H1 (cell line): ENCODE measurements around the gene B4GALNT1. TPM values are rescaled to one million over a fixed set of nuclear protein-coding genes. Genes with fewer than 3 reads are reported as not detected.

Experiments
- BACH1 ChIP-seq: IDR thresholded peaks from 2 replicates; pipeline ENCODE4 v1.6.1; 2012; ENCODE audit warnings: low read length, improper control_type of control experiment
- BRCA1 ChIP-seq: IDR thresholded peaks from 2 replicates; pipeline ENCODE4 v1.6.1; 2012; ENCODE audit warnings: low read depth, low read length, improper control_type of control experiment
- CHD1 ChIP-seq: IDR thresholded peaks from 2 replicates; pipeline ENCODE4 v1.6.1; 2012; ENCODE audit warnings: low read depth, low read length, improper control_type of control experiment
- CREB1 ChIP-seq: IDR thresholded peaks from 2 replicates; pipeline ENCODE4 v1.6.1; 2012; ENCODE audit warnings: inconsistent platforms
- EP300 ChIP-seq, 2 experiments: IDR thresholded peaks; 1 replicate in 1 of 2; 2 replicates in 1 of 2; pipeline ENCODE4 v1.6.1; 2011 to 2012; ENCODE audit warnings: low read depth in 2 of 2, low read length in 2 of 2, mild to moderate bottlenecking in 2 of 2, borderline replicate concordance in 1 of 2, inconsistent platforms in 1 of 2, moderate library complexity in 1 of 2
- EZH2 ChIP-seq: fragments of 200-600 bp; sonication (generic); IDR thresholded peaks from 2 replicates; pipeline ENCODE4 v1.7.1; 2012; ENCODE audit warnings: low read depth, mild to moderate bottlenecking, moderate library complexity, low read length, inconsistent platforms; ENCODE audit not compliant: severe bottlenecking
- GTF2F1 ChIP-seq: IDR thresholded peaks from 2 replicates; pipeline ENCODE4 v1.6.1; 2012; ENCODE audit warnings: low read depth, low read length, improper control_type of control experiment, borderline replicate concordance
- HDAC6 ChIP-seq: IDR thresholded peaks from one replicate; pipeline ENCODE4 v1.7.1; 2012; ENCODE audit warnings: low read depth, mild to moderate bottlenecking, inconsistent platforms, low read length, moderate library complexity
- KDM1A ChIP-seq: fragments of 200-600, 300-600 bp; sonication (generic); IDR thresholded peaks from 2 replicates; pipeline ENCODE4 v1.7.1; 2016; ENCODE audit warnings: mild to moderate bottlenecking, low read length, borderline replicate concordance
- POU5F1 ChIP-seq: IDR thresholded peaks from 2 replicates; pipeline ENCODE4 v1.6.1; 2011; ENCODE audit warnings: low read depth, mild to moderate bottlenecking, low read length, moderate library complexity
- RAD21 ChIP-seq, 2 experiments: IDR thresholded peaks in 1 of 2; conservative IDR thresholded peaks in 1 of 2; 2 replicates each; pipeline ENCODE4 v1.6.1; 2011; ENCODE audit warnings: low read depth in 2 of 2, low read length in 2 of 2, improper control_type of control experiment in 1 of 2, inconsistent platforms in 1 of 2, mild to moderate bottlenecking in 1 of 2, moderate library complexity in 1 of 2
- RXRA ChIP-seq: IDR thresholded peaks from 2 replicates; pipeline ENCODE4 v1.6.1; 2011; ENCODE audit warnings: low read depth, mild to moderate bottlenecking, low read length, moderate library complexity; ENCODE audit not compliant: insufficient read depth
- SRF ChIP-seq: IDR thresholded peaks from 2 replicates; pipeline ENCODE4 v1.6.1; 2011; ENCODE audit warnings: mild to moderate bottlenecking, low read depth, low read length, moderate library complexity
- SUZ12 ChIP-seq: fragments of 200-600 bp; sonication (generic); IDR thresholded peaks from 2 replicates; pipeline ENCODE4 v1.6.1; 2012; ENCODE audit warnings: mild to moderate bottlenecking, inconsistent platforms, low read length, moderate library complexity, mixed read lengths
- TAF7 ChIP-seq: optimal IDR thresholded peaks from 2 replicates; pipeline ENCODE3; 2011; ENCODE audit warnings: low read depth, mild to moderate bottlenecking, inconsistent platforms, low read length, moderate library complexity, borderline replicate concordance
- YY1 ChIP-seq: IDR thresholded peaks from 2 replicates; pipeline ENCODE4 v1.6.1; 2011; ENCODE audit warnings: low read depth, mild to moderate bottlenecking, low read length
- polyA plus RNA-seq, 7 experiments: library from polyadenylated mRNA; depleted of rRNA in 3 of 7; stranded (reverse) in 5 of 7; unstranded in 2 of 7; fragments of >200 nt in 5 of 7; fragments of 200-250 nt in 2 of 7; gene quantifications; 1 replicate in 5 of 7; 2 replicates in 1 of 7; 4 replicates in 1 of 7; pipeline versions ENCODE4 v1.2.1 to v1.2.3, GENCODE V29; 2011 to 2013; ENCODE audit warnings: missing spikeins in 2 of 7, mixed read lengths in 2 of 7
- total RNA-seq: library from RNA; stranded (reverse); fragmentation: NEBNext Ultra II Directional; extraction: Animal tissue kit (Norgen Biotek cat#: 25700); gene quantifications from 2 replicates; pipeline ENCODE4 v1.2.1, GENCODE V29; 2021
- TF ChIP-seq, protein P1 (sequence below): IDR thresholded peaks from 2 replicates; pipeline ENCODE4 v1.6.1; 2011; ENCODE audit warnings: low read length, improper control_type of control experiment
- TF ChIP-seq, protein P2 (sequence below), 3 experiments: IDR thresholded peaks; 1 replicate in 2 of 3; 2 replicates in 1 of 3; pipeline versions ENCODE4 v1.5.1 to v1.6.1; 2011; ENCODE audit warnings: low read length in 3 of 3, mild to moderate bottlenecking in 3 of 3, inconsistent platforms in 2 of 3, low read depth in 1 of 3, moderate library complexity in 1 of 3; ENCODE audit not compliant: insufficient read depth in 1 of 3; ENCODE audit errors: control extremely low read depth in 1 of 3

B4GALNT1 gene
- total and polyA plus RNA-seq, 2 of the 8 experiments (the other 6 are each of a cell fraction or from before 2014, with no cell fraction given) = 1.5 to 2.3 TPM

DNA sequence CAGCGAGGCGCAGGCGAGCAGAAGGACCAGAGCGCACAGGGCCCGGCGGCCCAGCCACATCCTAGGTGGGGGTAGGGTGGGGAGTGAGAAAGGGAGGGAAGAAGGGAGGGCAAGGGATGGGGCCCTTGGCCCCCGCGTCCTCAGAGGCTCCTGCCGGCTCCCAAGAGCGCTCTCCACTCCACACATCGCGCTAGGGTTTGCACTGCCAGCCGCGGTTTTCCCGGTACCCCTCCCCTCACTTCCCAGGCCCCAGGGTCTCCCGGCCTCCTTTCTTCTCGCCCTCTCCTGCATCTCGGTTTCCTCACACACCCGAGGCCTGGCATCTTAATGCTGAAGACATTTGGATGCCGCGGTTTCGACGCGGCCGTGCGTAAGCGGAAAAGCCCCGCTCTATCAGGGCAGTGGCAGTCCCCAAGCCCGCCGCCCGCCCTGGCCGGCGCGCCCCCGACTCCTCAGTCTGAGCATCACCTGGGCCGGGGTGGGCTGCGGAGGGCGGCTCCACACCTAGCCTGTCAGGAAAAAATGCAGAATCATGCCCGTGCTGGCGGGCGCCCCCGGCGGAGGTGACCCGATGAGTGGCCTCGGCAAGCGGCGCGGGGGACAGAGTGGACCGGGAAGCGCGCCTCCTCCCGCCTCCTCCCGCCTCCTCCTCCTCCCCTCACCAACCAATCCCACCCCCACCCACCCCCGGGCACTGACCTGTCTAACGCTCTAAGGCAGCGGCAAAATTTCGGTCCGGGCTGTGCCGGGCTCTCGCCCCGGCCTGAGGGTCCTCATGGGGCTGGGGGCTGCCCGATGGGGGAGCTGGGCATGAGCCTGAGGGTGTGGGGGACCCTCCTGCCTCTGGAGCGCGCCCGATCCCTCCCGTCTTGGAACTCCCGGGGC lies 686 bp downstream of the B4GALNT1 start (continued):
- TF ChIP-seq RAD21 (IDR thresholded peaks at IDR 0.05 in 1 of 2, conservative IDR thresholded peaks at IDR 0.05 in 1 of 2; ENCODE audit: low read depth in 2 of 2, low read length in 2 of 2) (no peak), GTF2F1 (no peak), POU5F1 (no peak), KDM1A (0 out of 2 replicates have a peak, but pooled peaks have one; percentile 27), SUZ12 (peak; percentile 92), EZH2 (peak; percentile 86), CHD1 (no peak), BRCA1 (no peak), SRF (no peak), CREB1 (no peak), TAF7 (no peak), BACH1 (no peak), RXRA (no peak), HDAC6 (no peak), EP300 (IDR thresholded peaks at IDR 0.05; ENCODE audit: borderline replicate concordance in 1 of 2, low read depth in 2 of 2, low read length in 2 of 2) (no peak), YY1 (no peak)
- TF ChIP-seq, protein P1, sequence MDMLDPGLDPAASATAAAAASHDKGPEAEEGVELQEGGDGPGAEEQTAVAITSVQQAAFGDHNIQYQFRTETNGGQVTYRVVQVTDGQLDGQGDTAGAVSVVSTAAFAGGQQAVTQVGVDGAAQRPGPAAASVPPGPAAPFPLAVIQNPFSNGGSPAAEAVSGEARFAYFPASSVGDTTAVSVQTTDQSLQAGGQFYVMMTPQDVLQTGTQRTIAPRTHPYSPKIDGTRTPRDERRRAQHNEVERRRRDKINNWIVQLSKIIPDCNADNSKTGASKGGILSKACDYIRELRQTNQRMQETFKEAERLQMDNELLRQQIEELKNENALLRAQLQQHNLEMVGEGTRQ = no peak
- TF ChIP-seq, protein P2, sequence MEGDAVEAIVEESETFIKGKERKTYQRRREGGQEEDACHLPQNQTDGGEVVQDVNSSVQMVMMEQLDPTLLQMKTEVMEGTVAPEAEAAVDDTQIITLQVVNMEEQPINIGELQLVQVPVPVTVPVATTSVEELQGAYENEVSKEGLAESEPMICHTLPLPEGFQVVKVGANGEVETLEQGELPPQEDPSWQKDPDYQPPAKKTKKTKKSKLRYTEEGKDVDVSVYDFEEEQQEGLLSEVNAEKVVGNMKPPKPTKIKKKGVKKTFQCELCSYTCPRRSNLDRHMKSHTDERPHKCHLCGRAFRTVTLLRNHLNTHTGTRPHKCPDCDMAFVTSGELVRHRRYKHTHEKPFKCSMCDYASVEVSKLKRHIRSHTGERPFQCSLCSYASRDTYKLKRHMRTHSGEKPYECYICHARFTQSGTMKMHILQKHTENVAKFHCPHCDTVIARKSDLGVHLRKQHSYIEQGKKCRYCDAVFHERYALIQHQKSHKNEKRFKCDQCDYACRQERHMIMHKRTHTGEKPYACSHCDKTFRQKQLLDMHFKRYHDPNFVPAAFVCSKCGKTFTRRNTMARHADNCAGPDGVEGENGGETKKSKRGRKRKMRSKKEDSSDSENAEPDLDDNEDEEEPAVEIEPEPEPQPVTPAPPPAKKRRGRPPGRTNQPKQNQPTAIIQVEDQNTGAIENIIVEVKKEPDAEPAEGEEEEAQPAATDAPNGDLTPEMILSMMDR (IDR thresholded peaks at IDR 0.05; ENCODE audit: control extremely low read depth in 1 of 3, insufficient read depth in 1 of 3, low read depth in 1 of 3, low read length in 3 of 3) = no peak
